MM.1S (cell line): Measurements from ENCODE around the gene NR6A1.

Source experiments
- CTCF ChIP-seq: fragments of 300-600 bp; sonication (generic); IDR thresholded peaks from 2 replicates; pipeline ENCODE4 v1.5.1; 2016; ENCODE audit warnings: antibody characterized with exemption, low read length, mixed read lengths
- EZH2 ChIP-seq: fragments of 300-600 bp; sonication (generic); optimal IDR thresholded peaks from 2 replicates; pipeline ENCODE3; 2017; ENCODE audit warnings: low read depth, mild to moderate bottlenecking, antibody characterized with exemption, low read length, mixed read lengths
- EZH2phosphoT487 ChIP-seq: fragments of 300-600 bp; sonication (generic); IDR thresholded peaks from 2 replicates; pipeline ENCODE4 v1.6.1; 2018; ENCODE audit warnings: antibody characterized with exemption, low read length

- TF ChIP-seq CTCF (no peak), EZH2 (no peak), EZH2phosphoT487 (no peak)
Observed at GRCh38 chr9:124593651-124594058, 177.5 kb downstream of the NR6A1 start.
